Fibroblast of villous mesenchyme (primary cell): Measurements from ENCODE around the gene TPR. TPM values are rescaled to one million over a fixed set of nuclear protein-coding genes. Genes with fewer than 3 reads are reported as not detected.
"Not testable (repeated sequence)": the region's sequence is repeated elsewhere in the genome, so short reads cannot be mapped to it uniquely, and the experiment has no call there.

Source experiments
- DNase-seq: peaks from one replicate; pipeline ENCODE4 v3.0.0-alpha.2; 2010; ENCODE audit warnings: low read depth
- H3K4me3 ChIP-seq: 2 replicates; pipeline ENCODE4 v1.5.1; 2011; ENCODE audit warnings: low read depth, mild to moderate bottlenecking, low read length
- CTCF ChIP-seq: IDR thresholded peaks from 2 replicates; pipeline ENCODE4 v1.5.1; 2012; ENCODE audit warnings: low read depth, mild to moderate bottlenecking, low read length; ENCODE audit not compliant: insufficient read depth
- total RNA-seq: library from RNA; depleted of rRNA; stranded (reverse); fragments of >200 nt; gene quantifications from 2 replicates; pipeline ENCODE4 v1.2.3, GENCODE V29; 2012

Gene TPR
- total RNA-seq, 1 donor, result 63.5 TPM

GRCh38 chr1:186409091-186409490 lies 34.0 kb upstream of the TPR start:
- H3K4me3 ChIP-seq, result no peak overlapping the region
- TF ChIP-seq CTCF, result no peak
- no peak for DNase-seq

GRCh38 chr1:186404454-186405051 lies 29.5 kb upstream of the TPR start:
- DNase-seq, result peak; percentile 62
- TF ChIP-seq CTCF, result peak; percentile 76
- no peak overlapping the region for H3K4me3 ChIP-seq

GRCh38 chr1:186403632-186404031 lies 28.6 kb upstream of the TPR start:
- no peak for TF ChIP-seq CTCF
- DNase-seq, result no peak
- H3K4me3 ChIP-seq, result no peak overlapping the region

GRCh38 chr1:186401446-186401845 lies 26.4 kb upstream of the TPR start:
- DNase-seq, result not testable (repeated sequence)

GRCh38 chr1:186392711-186393110 lies 17.7 kb upstream of the TPR start:
- DNase-seq, H3K4me3 ChIP-seq: not testable (repeated sequence)

More at GRCh38 chr1:186401446-186401845, 26.4 kb upstream of the TPR start:
- H3K4me3 ChIP-seq, result not testable (repeated sequence)

- TF ChIP-seq CTCF, result no peak
- H3K4me3 ChIP-seq, result no peak overlapping the region
- no peak for DNase-seq
Measured at GRCh38 chr1:186391841-186392240, 16.8 kb upstream of the TPR start.

- no peak for DNase-seq
- no peak for TF ChIP-seq CTCF
- no peak overlapping the region for H3K4me3 ChIP-seq
Measured at GRCh38 chr1:186390925-186391324, 15.9 kb upstream of the TPR start.

GRCh38 chr1:186386725-186387383 lies 11.8 kb upstream of the TPR start:
- no peak overlapping the region for H3K4me3 ChIP-seq
- DNase-seq, result no peak
- TF ChIP-seq CTCF, result no peak
